Measurements from ENCODE around the gene ENOX2. TPM values are rescaled to one million over a fixed set of nuclear protein-coding genes. Genes with fewer than 3 reads are reported as not detected.

ENOX2 gene
- total RNA-seq, 1 experiment from 2014 or later: 21.4 TPM

DNA sequence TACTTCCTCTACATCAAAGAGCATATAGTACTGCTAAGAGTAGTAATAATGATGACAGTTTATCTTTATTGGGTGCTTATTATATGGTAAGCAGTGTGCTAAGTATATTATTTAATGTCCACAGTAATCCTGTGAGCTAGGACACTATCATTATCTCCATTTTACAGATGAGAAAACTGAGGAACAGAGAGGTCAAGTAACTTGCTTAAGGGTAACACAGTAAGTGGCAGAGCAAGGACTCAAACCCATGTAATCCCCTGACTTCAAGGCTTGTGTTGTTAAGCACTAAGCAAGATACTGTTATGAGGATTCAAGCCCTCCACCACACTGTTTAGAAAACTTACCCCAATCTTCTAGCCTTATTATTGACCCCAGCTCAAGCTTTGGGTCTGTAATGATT is 202.4 kb downstream of the ENOX2 start:
- Histone ChIP-seq H3K27ac (no peak overlapping the region), H4K20me1 (ENCODE audit: insufficient read depth) (no peaks in the 10 kb centered on the region), H3K79me2 (ENCODE audit: low read depth) (no peaks in the 10 kb centered on the region), H2AFZ (no peak overlapping the region), H3K4me1 (replicated peaks; ENCODE audit: insufficient read depth) (no peaks in the 10 kb centered on the region), H3F3A (ENCODE audit: insufficient read depth, low read depth) (no peaks in the 10 kb centered on the region), H3K27me3 (ENCODE audit: insufficient read depth, low read depth) (no peaks in the 10 kb centered on the region), H3K4me3 (no peak overlapping the region), H3K4me2 (no peak overlapping the region), H3K9me3 (ENCODE audit: insufficient read depth, low read depth) (no peaks in the 10 kb centered on the region), H3K9me2 (ENCODE audit: insufficient read depth) (no peaks in the 10 kb centered on the region; the same call in 1 of the 2 replicates), H3K36me3 (ENCODE audit: low read depth) (no peaks in the 10 kb centered on the region)
- no peak for DNase-seq
- ChIA-PET CTCF (no interaction called here), POLR2A (ENCODE audit: unreplicated experiment) (no interaction called here)
- TF ChIP-seq EZH2 (IDR thresholded peaks at IDR 0.05; ENCODE audit: low read depth): no peak
- TF ChIP-seq, protein P1, sequence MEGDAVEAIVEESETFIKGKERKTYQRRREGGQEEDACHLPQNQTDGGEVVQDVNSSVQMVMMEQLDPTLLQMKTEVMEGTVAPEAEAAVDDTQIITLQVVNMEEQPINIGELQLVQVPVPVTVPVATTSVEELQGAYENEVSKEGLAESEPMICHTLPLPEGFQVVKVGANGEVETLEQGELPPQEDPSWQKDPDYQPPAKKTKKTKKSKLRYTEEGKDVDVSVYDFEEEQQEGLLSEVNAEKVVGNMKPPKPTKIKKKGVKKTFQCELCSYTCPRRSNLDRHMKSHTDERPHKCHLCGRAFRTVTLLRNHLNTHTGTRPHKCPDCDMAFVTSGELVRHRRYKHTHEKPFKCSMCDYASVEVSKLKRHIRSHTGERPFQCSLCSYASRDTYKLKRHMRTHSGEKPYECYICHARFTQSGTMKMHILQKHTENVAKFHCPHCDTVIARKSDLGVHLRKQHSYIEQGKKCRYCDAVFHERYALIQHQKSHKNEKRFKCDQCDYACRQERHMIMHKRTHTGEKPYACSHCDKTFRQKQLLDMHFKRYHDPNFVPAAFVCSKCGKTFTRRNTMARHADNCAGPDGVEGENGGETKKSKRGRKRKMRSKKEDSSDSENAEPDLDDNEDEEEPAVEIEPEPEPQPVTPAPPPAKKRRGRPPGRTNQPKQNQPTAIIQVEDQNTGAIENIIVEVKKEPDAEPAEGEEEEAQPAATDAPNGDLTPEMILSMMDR (conservative IDR thresholded peaks at IDR 0.05): no peak
- no TSS peak for BruUV-seq (replicated peaks)
- intact Hi-C loops (cut with micrococcal nuclease; ENCODE audit: unreplicated experiment): no loop called here

DNA sequence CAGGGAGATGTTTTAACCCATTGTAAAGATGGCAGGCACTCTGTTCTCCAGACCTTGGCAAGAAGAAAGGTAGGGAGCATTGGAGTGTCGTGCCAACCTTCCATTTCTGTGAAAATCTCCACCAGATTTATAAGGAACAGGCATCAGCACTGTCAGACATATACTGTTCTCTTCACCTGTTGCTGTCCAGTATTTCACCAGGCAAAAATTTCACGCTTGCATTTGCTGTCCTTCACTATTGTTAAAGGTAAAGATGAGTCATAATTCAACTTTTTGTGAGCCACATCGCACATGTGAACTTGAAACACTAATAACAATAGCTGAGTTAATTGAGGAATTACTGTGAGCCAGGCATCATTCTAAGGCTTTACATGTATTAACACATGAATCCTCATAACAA is 203.4 kb downstream of the ENOX2 start:
- ChIA-PET CTCF (no interaction called here), POLR2A (ENCODE audit: unreplicated experiment) (no interaction called here)
- intact Hi-C loops (cut with micrococcal nuclease; ENCODE audit: unreplicated experiment): no loop called here
- H2AFZ ChIP-seq: no peak overlapping the region
- no peaks in the 10 kb centered on the region for H3K79me2 ChIP-seq (ENCODE audit: low read depth)
- no TSS peak for BruUV-seq (replicated peaks)
- H3K27me3 ChIP-seq (ENCODE audit: insufficient read depth, low read depth): no peaks in the 10 kb centered on the region
- TF ChIP-seq EZH2 (IDR thresholded peaks at IDR 0.05; ENCODE audit: low read depth): no peak
- TF ChIP-seq, protein P1 (conservative IDR thresholded peaks at IDR 0.05): no peak
- no peak overlapping the region for H3K4me2 ChIP-seq
- no peaks in the 10 kb centered on the region for H4K20me1 ChIP-seq (ENCODE audit: insufficient read depth)
- no peak overlapping the region for H3K4me3 ChIP-seq
- H3K9me3 ChIP-seq (ENCODE audit: insufficient read depth, low read depth): no peaks in the 10 kb centered on the region
- no peaks in the 10 kb centered on the region; the same call in 1 of the 2 replicates for H3K9me2 ChIP-seq (ENCODE audit: insufficient read depth)
- H3F3A ChIP-seq (ENCODE audit: insufficient read depth, low read depth): no peaks in the 10 kb centered on the region
- no peaks in the 10 kb centered on the region for H3K36me3 ChIP-seq (ENCODE audit: low read depth)
- no peak overlapping the region for H3K27ac ChIP-seq
- H3K4me1 ChIP-seq (replicated peaks; ENCODE audit: insufficient read depth): no peaks in the 10 kb centered on the region
- no peak for DNase-seq

DNA sequence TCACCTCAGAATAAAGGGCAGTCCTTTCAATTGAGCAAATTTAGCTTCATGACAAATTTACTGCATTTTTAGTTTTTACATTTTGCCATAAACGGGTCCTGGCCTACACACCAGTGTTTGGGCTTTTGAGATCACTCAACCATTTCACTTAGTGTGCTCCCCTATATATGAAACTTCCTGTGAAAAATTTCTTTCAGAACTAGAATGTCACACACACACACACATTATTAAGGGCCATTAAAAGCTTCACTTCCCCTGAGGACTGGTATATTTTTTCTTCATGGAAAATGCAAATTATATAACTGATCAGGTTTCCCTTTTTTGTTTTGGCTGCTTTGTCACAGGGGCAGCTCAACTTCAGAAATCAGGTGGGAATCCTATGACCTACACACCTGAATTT is 206.5 kb downstream of the ENOX2 start:
- H3K4me2 ChIP-seq: no peak overlapping the region
- ChIA-PET POLR2A (ENCODE audit: unreplicated experiment) (interaction anchor here (0.6 kb wide), 1 partner anchor 178 kb away, joined by 3 read pairs; no protein-coding TSS in a partner anchor), CTCF (no interaction called here)
- H2AFZ ChIP-seq: no peak overlapping the region
- DNase-seq: no peak
- H3K27ac ChIP-seq: no peak overlapping the region
- no TSS peak for BruUV-seq (replicated peaks)
- H3K4me1 ChIP-seq (replicated peaks; ENCODE audit: insufficient read depth): no peaks in the 10 kb centered on the region
- TF ChIP-seq EZH2 (IDR thresholded peaks at IDR 0.05; ENCODE audit: low read depth): no peak
- TF ChIP-seq, protein P1 (conservative IDR thresholded peaks at IDR 0.05): no peak
- no peaks in the 10 kb centered on the region for H3K27me3 ChIP-seq (ENCODE audit: insufficient read depth, low read depth)
- no peaks in the 10 kb centered on the region for H3K36me3 ChIP-seq (ENCODE audit: low read depth)
- H4K20me1 ChIP-seq (ENCODE audit: insufficient read depth): no peaks in the 10 kb centered on the region
- no peaks in the 10 kb centered on the region for H3K79me2 ChIP-seq (ENCODE audit: low read depth)
- no peaks in the 10 kb centered on the region; the same call in 1 of the 2 replicates for H3K9me2 ChIP-seq (ENCODE audit: insufficient read depth)
- no peak overlapping the region for H3K4me3 ChIP-seq
- intact Hi-C loops (cut with micrococcal nuclease; ENCODE audit: unreplicated experiment): no loop called here
- no peaks in the 10 kb centered on the region for H3K9me3 ChIP-seq (ENCODE audit: insufficient read depth, low read depth)
- no peaks in the 10 kb centered on the region for H3F3A ChIP-seq (ENCODE audit: insufficient read depth, low read depth)

Measured in PC-9 (cell line).